Fibroblast of lung (primary cell): ENCODE measurements around the gene ESRRA. TPM values are rescaled to one million over a fixed set of nuclear protein-coding genes. Genes with fewer than 3 reads are reported as not detected.

Experiments
- DNase-seq, 2 donors: peaks; one replicate each; pipeline versions ENCODE4 v3.0.0 to v3.0.0-alpha.2; 2010; ENCODE audit warnings: low read depth in 2 of 2
- H2AFZ ChIP-seq: 2 replicates; pipeline ENCODE4 v1.5.1; 2012; ENCODE audit warnings: low read length, control low read depth, inconsistent platforms
- H3K27ac ChIP-seq: 2 replicates; pipeline ENCODE4 v1.5.1; 2011; ENCODE audit warnings: low read length, control low read depth; ENCODE audit not compliant: insufficient read depth
- H3K27me3 ChIP-seq: 2 replicates; pipeline ENCODE4 v1.5.1; 2011; ENCODE audit warnings: mild to moderate bottlenecking, low read length; ENCODE audit not compliant: control insufficient read depth, insufficient read depth
- H3K36me3 ChIP-seq: 2 replicates; pipeline ENCODE4 v1.5.1; 2011; ENCODE audit warnings: low read length; ENCODE audit not compliant: control insufficient read depth, insufficient read depth
- H3K4me1 ChIP-seq: 2 replicates; pipeline ENCODE4 v1.5.1; 2011; ENCODE audit warnings: low read length; ENCODE audit not compliant: control insufficient read depth, insufficient read depth; ENCODE audit errors: extremely low read depth
- H3K4me2 ChIP-seq: 2 replicates; pipeline ENCODE4 v1.5.1; 2011; ENCODE audit warnings: low read length, control low read depth; ENCODE audit not compliant: insufficient read depth; ENCODE audit errors: extremely low read depth
- H3K4me3 ChIP-seq, 4 experiments: fragments of 200-600 bp in 1 of 4; sonication (generic) in 1 of 4; replicated peaks in 1 of 4; 2 replicates each; pipeline ENCODE4 v1.5.1; 2011 to 2016; ENCODE audit warnings: low read length in 4 of 4, low read depth in 3 of 4, mild to moderate bottlenecking in 3 of 4, control low read depth in 2 of 4, inconsistent platforms in 1 of 4, mixed read lengths in 1 of 4; ENCODE audit not compliant: insufficient read depth in 1 of 4; ENCODE audit errors: control extremely low read depth in 1 of 4
- H3K79me2 ChIP-seq: 2 replicates; pipeline ENCODE4 v1.5.1; 2012; ENCODE audit warnings: mild to moderate bottlenecking, low read length, inconsistent platforms; ENCODE audit not compliant: control insufficient read depth, insufficient read depth
- H3K9ac ChIP-seq: 2 replicates; pipeline ENCODE4 v1.5.1; 2011; ENCODE audit warnings: mild to moderate bottlenecking, low read length, control low read depth; ENCODE audit not compliant: insufficient read depth
- H3K9me3 ChIP-seq: 2 replicates; pipeline ENCODE4 v1.5.1; 2012; ENCODE audit warnings: low read depth, low read length; ENCODE audit not compliant: control insufficient read depth, insufficient read depth
- H4K20me1 ChIP-seq: 2 replicates; pipeline ENCODE4 v1.5.1; 2011; ENCODE audit warnings: low read length; ENCODE audit not compliant: control insufficient read depth, insufficient read depth; ENCODE audit errors: extremely low read depth
- CTCF ChIP-seq, 2 donors: IDR thresholded peaks in 1 of 2; conservative IDR thresholded peaks in 1 of 2; 1 replicate in 1 of 2; 2 replicates in 1 of 2; pipeline ENCODE4 v1.5.1; 2011 to 2012; ENCODE audit warnings: low read length in 2 of 2, control low read depth in 1 of 2, inconsistent platforms in 1 of 2, low read depth in 1 of 2, mild to moderate bottlenecking in 1 of 2
- EZH2 ChIP-seq: IDR thresholded peaks from 2 replicates; pipeline ENCODE4 v1.5.1; 2012; ENCODE audit warnings: low read length, control low read depth, mild to moderate bottlenecking; ENCODE audit errors: missing control alignments
- polyA minus RNA-seq: library from RNA; depleted of rRNA, polyadenylated mRNA; stranded (reverse); fragments of >200 nt; gene quantifications from 2 replicates; pipeline ENCODE4 v1.2.3, GENCODE V29; 2011; ENCODE audit warnings: low replicate concordance
- polyA plus RNA-seq, 2 donors: library from polyadenylated mRNA; depleted of rRNA in 1 of 2; stranded (reverse) in 1 of 2; unstranded in 1 of 2; fragments of >200 nt; gene quantifications; 2 replicates each; pipeline ENCODE4 v1.2.1, GENCODE V29; 2011 to 2012; ENCODE audit warnings: missing spikeins in 1 of 2
- total RNA-seq: library from RNA; depleted of rRNA; stranded (reverse); fragments of >200 nt; gene quantifications from 2 replicates; pipeline ENCODE4 v1.2.1, GENCODE V29; 2014

Gene ESRRA
- total RNA-seq: 32.4 and 32.5 TPM in 2 replicates
- polyA plus RNA-seq: 6.7 and 8.1 TPM in 2 replicates
- 9.7 and 15.2 TPM in 2 replicates for polyA plus RNA-seq (2012)
- 5.5 and 9.3 TPM in 2 replicates for polyA minus RNA-seq

- H3K9ac ChIP-seq: peak within 1 kb of the TSS; percentile 55
- peak within 1 kb of the TSS; percentile 48 for H2AFZ ChIP-seq
- H3K79me2 ChIP-seq: peaks cover 3% of the 10 kb centered on the region
- H3K27ac ChIP-seq: peak within 1 kb of the TSS; percentile 87
- peaks cover 10% of the 10 kb centered on the region for H3K4me1 ChIP-seq
- TF ChIP-seq EZH2: no peak
- no peak for TF ChIP-seq CTCF (conservative IDR thresholded peaks at IDR 0.05 in 1 of 2, IDR thresholded peaks at IDR 0.05 in 1 of 2; ENCODE audit: low read depth in 1 of 2, low read length in 2 of 2)
- peak; percentile 94 to 97 for DNase-seq
- H3K36me3 ChIP-seq: peaks cover 2% of the 10 kb centered on the region
- no peaks in the 10 kb centered on the region for H3K9me3 ChIP-seq
- H3K4me3 ChIP-seq: peak within 1 kb of the TSS; percentile 67 to 76 (median 72)
- peak within 1 kb of the TSS; percentile 91 for H3K4me2 ChIP-seq
- H4K20me1 ChIP-seq: no peaks in the 10 kb centered on the region
- no peaks in the 10 kb centered on the region for H3K27me3 ChIP-seq
Observed at GRCh38 chr11:64305075-64305690, at the start of gene ESRRA. TSS of gene ESRRA (plus strand) at chr11:64305524. CDS start at chr11:64307180, 1,656 bp downstream.

GRCh38 chr11:64256300-64256699 lies 49.0 kb upstream of the ESRRA start:
- Histone ChIP-seq H3K9me3 (no peaks in the 10 kb centered on the region), H3K27ac (no peak overlapping the region), H4K20me1 (no peaks in the 10 kb centered on the region), H3K9ac (no peak overlapping the region), H3K27me3 (no peaks in the 10 kb centered on the region), H3K4me1 (peaks cover 3% of the 10 kb centered on the region), H2AFZ (no peak overlapping the region), H3K4me3 (no peak overlapping the region), H3K79me2 (peaks cover 24% of the 10 kb centered on the region), H3K36me3 (peaks cover 32% of the 10 kb centered on the region), H3K4me2 (no peak overlapping the region)
- DNase-seq: no peak
- TF ChIP-seq EZH2 (no peak), CTCF (conservative IDR thresholded peaks at IDR 0.05 in 1 of 2, IDR thresholded peaks at IDR 0.05 in 1 of 2; ENCODE audit: low read depth in 1 of 2, low read length in 2 of 2) (no peak)

- H2AFZ ChIP-seq: no peak overlapping the region
- H3K36me3 ChIP-seq: peaks cover 45% of the 10 kb centered on the region
- H3K9me3 ChIP-seq: no peaks in the 10 kb centered on the region
- H3K4me3 ChIP-seq: no peak overlapping the region
- no peaks in the 10 kb centered on the region for H3K4me1 ChIP-seq
- H4K20me1 ChIP-seq: no peaks in the 10 kb centered on the region
- H3K27me3 ChIP-seq: no peaks in the 10 kb centered on the region
- DNase-seq: no peak
- H3K9ac ChIP-seq: no peak overlapping the region
- no peak overlapping the region for H3K4me2 ChIP-seq
- peaks cover 7% of the 10 kb centered on the region for H3K79me2 ChIP-seq
- no peak overlapping the region for H3K27ac ChIP-seq
- no peak for TF ChIP-seq EZH2
- TF ChIP-seq CTCF (conservative IDR thresholded peaks at IDR 0.05 in 1 of 2, IDR thresholded peaks at IDR 0.05 in 1 of 2; ENCODE audit: low read depth in 1 of 2, low read length in 2 of 2): no peak
Observed at GRCh38 chr11:64258356-64258755, 47.0 kb upstream of the ESRRA start.
